Measurements from ENCODE around the gene MYOG.

The MYOG gene

DNA sequence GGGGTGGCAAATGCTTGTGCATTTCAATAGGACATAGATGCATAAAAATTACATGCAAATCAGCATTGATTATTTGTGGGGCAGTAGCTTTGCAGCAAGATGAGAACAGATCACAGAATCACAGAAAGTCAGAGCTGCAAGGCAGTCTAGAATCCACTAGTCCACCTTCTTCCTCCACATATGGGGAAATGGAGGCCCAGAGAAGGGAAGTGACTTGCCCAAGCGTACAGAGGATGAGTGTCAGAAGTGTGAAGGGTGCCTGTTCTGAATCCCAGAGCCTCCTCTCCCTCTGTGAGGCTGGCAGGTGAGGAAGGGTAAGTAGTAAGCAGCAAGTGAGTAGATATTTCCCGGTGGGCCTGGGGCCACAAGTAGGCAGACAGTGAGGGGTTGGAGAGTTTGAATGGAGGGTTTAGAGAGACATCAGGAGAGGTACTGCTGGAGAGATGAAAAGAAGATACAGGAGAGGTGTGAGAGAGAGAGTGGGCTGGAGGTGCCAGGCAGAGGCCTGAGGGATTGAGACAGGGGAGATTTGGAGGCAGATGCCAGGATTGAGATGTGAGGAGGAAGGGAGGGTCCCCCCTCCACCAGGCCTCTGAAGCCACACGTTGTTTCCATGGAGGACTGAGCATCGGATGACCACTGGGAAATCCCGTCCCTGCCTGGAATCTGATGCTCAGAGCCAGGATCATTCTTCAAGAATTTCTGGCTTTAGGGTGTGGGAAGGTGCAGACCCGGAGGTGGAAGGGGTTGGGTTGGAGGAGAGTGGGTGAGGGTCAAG lies 4.8 kb upstream of the MYOG start:
- no peak for DNase-seq

DNA sequence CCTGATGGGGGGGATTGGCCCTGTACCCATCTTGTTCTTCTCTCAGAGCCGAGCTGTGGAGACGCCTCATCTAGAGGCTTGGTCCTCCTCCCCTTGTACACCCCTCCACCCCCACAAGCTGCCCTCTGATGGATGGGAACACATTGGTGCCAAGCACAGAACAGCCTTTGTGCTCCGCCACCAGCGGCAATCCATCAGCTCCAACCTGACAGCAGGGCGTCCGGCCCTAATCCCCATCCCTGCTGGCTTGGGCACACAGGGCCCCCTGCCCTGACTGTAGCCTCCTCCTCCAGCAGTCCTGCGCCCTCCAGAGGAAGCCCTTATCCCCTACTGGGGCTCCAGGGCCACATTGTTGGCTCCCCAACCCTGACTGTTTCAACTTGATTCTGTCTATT lies 3.8 kb upstream of the MYOG start:
- DNase-seq, result no peak

DNA sequence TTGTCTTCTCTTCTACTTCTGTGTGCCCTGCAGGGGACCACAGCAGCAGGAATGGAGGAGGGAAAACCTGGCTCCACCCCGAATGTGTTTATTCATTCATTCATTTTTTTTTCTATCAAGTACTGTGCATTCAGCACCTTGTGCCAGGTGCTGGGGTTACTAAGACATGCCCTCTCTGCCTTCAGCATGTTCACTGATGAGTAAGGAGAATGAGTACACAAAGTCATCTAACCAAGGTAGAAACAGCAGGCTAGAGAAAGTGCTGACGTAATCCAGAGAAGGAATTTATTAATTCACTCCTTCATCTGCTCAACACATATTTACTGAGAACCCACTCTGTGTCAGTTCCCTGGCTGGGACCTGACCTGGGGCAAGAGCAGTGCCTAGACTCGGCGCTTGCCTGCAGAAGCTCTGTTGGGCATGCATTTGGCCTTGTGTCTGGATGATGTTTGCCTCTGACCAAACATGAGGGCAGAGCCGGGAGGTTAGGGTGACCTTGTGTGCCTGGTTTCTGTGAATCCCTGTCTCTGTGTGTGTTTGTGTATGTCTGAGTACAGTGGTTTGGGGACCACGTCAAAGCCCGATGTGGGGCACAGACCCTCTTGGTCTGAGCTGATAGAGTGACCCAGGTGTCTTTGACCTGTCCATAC lies 3.3 kb upstream of the MYOG start:
- no peak for DNase-seq

DNA sequence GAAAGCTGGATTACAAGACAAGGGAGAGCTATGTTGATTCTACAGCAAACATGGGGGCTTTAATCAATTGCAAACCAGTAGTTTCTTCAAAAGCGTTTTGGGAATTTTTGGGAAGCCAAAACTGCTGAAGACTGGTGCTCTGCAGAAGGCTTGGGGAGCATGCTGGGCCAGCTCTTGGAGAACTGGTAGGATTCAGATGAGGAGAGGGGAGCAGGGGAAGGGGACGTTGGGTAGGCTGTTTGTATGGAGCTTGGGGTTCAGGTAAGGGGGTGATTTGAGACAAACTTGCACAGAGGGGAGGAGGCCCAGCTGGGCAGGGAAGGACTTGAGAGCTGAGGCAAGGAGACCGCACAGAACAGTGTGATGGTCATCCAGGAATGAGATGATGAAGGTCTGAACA lies 2.6 kb upstream of the MYOG start:
- DNase-seq, result no peak

- no peak for DNase-seq
Observed at GRCh38 chr1:203086992-203087763, 1.4 kb upstream of the MYOG start.

DNA sequence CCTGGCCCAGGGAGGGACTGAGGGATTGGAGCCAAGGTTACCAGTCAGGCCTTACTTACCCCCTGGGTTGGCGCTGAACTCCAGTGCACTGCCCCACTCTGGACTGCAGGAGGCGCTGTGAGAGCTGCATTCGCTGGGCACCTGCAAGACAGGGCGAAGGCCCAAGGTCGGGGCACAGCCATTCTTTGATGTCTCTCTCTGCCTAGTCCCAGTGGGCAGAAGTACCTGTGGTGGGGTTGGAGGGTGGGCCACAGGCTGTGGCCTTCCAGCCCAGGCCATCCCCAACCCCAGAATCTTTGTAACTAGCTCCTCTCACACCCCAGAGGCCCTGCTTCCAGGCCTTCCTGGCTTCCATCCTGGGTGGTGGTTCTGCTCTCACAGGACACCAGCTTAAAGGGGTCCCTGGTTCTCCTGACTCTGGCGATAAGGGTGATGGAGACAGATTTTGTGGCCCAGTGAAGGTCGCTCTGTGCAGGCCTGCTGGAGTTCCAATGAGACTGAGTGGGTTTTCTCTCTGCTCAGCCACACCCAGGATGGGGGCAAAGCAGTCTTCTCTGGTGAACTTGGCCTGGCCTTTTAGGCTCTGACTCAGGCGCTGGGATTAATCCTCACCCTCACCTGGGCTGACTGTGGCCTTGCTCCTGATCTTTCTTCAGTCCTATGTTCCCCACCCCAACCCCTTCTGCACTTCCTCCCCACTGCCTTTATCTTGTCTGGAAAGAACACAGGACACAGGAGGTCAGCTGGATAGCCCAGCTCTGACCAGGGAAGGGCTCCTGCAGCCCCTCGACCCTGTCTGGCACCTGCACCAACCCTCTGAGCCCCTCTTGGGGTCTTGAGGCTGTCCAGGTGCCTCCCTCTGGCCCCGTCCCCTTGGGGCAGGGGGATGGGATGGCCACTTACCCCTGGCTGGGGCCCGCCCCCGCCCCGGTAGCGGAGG lies 954 bp downstream of the MYOG start:
- DNase-seq, result peak; percentile 17 to 57

DNA sequence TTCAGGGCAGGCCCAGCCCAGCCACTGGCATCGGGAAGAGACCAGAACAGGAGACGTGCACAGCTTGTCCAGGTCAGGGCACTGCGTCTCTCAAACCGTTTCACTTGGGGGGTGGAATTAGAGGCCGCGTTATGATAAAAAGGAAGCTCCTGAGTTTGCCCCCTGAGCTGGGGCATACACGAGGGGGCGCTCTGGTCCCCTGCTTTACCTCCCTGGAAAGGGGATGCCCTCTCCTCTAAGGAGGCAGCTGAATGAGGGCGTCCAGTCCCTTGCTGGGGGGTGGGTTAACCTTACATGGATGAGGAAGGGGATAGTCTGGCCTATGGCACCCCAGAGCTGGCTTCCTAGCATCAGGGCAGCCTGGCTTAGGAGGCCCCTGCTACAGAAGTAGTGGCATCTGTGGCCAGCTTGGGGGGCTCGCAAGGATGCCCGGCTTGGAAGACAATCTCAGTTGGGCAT lies 2.3 kb downstream of the MYOG start:
- DNase-seq, result no peak

DNA sequence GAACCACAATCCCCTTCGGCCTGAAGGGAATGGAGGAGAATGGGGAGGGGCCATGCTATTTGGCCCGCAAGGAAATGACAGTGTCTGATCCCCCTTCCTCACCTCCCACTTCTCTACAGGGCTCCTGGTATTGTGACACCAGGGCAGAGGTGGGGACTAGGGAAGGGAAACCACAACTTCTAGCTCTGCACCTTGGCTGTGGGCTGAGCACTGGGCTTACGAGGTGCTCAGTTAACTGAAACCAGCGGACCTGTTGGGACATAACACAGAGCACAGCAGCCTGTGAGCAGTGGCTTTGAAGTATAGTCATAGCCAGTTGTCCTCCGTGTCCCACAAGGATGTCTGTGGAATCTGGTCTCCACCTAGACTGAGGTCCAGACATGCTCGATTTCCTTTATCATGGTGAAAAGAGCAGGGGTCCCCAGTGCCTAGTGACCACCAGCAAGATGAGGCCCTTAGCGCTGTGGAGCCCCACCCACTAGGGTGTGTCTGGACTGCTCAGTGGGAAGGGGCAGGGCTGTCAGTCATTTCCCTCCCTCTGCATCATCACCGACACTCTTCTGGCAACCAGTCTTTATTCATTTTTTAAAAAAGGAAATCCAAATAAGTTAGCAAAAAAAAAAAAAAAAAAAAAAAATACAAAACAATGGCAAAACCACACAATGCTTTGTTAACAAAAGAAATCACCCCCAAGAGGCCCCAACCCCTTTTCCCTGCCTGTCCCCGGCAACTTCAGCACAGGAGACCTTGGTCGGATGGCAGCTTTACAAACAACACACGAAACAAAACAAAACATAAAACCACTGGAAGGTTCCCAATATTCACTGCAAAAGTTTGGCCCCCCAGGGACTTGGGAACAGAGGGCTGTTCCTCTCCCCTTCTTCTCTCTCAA lies 3.0 kb downstream of the MYOG start:
- DNase-seq, result no peak

DNA sequence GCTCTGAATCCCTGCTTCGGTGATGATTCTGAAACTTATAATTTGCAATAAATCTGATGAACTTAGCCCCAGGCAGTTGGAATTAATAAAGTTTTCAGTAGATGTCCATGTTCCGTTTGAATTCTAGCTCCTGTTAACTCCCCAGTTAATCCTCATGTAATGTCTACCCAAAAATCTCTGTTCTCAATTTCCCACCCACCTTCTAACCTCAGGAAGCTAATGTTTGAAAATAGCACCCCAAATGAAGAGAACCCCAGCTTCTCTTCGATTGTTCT lies 3.6 kb downstream of the MYOG start:
- DNase-seq, result no peak

- DNase-seq, result no peak
Observed at GRCh38 chr1:203081465-203082230, 4.2 kb downstream of the MYOG start.

- DNase-seq, result no peak
Observed at GRCh38 chr1:203080456-203080855, 5.4 kb downstream of the MYOG start.

DNA sequence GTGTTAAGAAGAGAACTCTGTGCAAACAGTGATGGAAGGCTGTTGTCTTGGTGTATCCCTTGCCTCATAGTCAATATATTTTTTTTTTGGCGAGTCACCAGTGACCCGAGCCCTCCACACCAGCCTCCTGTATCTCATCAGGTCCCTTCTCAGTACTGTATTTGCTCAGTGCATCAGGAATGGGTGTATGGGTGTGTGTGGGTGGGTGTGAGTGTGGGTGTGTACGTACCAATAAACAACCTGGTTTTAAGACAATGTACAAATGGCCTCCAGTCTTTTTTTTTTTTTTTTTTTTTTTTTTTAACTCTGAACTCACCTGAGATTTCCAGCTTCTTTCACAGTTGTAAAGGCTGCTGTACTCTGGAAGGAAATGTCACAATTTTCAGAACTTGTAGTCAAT lies 7.3 kb downstream of the MYOG start:
- no peak for DNase-seq

GRCh38 chr1:203077956-203078355 lies 7.9 kb downstream of the MYOG start:
- DNase-seq, result no peak

- DNase-seq, result no peak
Observed at GRCh38 chr1:203077367-203077766, 8.4 kb downstream of the MYOG start.

GRCh38 chr1:203076031-203076511 lies 9.7 kb downstream of the MYOG start:
- DNase-seq, result peak in 1 of 2 donors; percentile 6

DNA sequence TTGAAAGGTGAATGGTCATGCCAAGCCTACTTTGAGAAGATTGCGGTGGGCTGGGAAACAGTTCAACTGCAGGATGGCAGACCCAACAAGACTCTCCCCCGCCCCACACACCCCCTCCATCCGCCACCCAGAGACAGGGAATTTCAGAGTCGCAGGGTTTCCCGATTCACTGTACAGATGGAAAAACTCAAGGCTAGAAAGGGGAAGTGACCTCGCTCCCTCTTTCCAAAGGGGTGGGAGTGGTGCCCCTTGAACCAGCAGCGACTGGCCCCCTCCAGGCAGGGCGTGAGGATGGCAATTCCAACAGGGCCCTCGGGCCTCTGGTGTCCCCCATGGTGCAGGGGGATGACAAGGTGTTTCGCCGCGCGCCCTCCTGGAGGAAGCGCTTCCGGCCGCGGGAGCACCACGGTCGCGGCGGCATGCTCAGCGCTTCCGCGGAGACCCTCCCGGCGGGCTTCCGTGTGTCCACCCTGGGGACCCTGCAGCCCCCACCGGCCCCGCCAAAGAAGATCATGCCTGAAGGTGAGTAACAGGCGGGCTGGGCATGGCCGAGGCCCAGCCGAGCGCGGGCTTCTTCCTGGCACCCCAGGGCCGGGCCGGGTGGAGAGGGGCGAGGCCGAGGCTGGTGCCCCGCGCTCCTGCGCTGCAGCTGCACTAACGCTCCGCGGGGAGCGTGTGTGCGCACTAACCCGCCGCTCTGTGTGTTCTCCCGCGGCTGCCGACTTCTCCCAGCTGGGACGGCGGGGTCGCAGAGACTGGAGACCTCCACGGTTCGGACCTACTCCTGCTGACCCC lies 10.4 kb downstream of the MYOG start:
- DNase-seq, result peak in 1 of 2 donors; percentile 20

- no peak for DNase-seq
Observed at GRCh38 chr1:203074610-203075009, 11.2 kb downstream of the MYOG start.

- no peak for DNase-seq
Observed at GRCh38 chr1:203073469-203073868, 12.3 kb downstream of the MYOG start.

- no peak for DNase-seq
Observed at GRCh38 chr1:203072911-203073310, 12.9 kb downstream of the MYOG start.

DNA sequence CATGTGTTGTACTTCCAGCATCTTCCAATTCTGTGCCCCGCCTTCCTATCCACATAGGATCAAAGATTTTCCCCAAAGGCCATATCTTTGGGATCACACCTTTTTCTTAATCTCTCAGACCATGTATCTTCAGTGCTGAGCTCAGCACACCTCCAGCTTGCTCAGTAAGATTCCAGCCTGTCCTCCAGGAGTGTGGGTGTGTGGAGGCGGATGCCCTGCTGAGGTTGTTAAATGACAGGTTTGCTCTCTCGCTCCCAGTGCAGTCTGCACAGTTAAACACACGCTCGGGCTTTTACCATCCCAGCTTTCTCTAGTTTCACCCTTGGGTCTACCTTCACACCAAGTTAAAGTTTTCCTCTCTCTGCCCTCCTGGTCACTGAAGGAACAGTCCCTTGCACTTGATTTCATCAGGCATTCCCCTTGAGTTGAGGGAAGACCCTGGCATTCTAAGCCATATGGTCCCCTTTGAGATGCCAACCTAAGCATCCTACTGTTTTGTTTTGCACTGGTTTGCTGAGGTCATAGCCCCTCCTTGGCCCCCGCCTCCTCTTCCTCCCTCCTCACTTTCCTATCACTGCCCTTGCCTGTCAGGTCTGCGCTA lies 13.7 kb downstream of the MYOG start:
- no peak for DNase-seq
